ENCODE results near the gene BICD2. TPM values are rescaled to one million over a fixed set of nuclear protein-coding genes. Genes with fewer than 3 reads are reported as not detected.

BICD2 gene
- total and polyA plus RNA-seq, 4 donors: 32.3 to 38.0 (median 34.2) TPM

DNA sequence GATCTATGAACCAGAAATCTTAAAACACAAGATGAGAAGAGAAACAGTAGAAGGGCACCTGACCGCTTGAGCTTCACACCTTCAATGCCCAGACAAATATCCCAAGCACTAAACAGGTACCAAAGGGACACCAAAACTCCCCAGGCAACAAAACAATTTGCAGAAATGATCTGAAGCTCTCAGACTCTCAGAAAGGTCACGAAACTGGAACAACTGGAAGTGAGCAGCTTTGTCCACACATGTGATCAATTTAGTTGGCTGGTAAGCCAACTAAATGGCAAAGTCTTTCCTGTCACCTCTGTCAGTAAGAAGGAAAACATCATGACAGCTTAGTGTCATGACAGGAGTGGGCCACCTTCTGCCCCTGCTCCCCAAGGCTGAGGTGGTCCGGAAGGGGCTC, 98.8 kb downstream of the BICD2 start:
- no peak for DNase-seq (ENCODE audit: low read depth in 4 of 6, low spot score in 6 of 6)
- Histone ChIP-seq H3K9me3 (ENCODE audit: control insufficient read depth, insufficient read depth, low read length) (no peaks in the 10 kb centered on the region), H3K36me3 (ENCODE audit: control insufficient read depth, insufficient read depth, low read length) (peaks cover 24% of the 10 kb centered on the region), H3K4me1 (ENCODE audit: control insufficient read depth, insufficient read depth, low read length) (peaks cover 36% of the 10 kb centered on the region), H3K4me3 (ENCODE audit: low read depth, low read length) (no peak overlapping the region), H3K27me3 (ENCODE audit: control insufficient read depth, insufficient read depth, low read length) (no peaks in the 10 kb centered on the region), H3K27ac (ENCODE audit: low read depth, low read length) (no peak overlapping the region)
- WGBS (ENCODE audit: insufficient coverage): 87% methylated on average over 2 of the region's 3 CpGs

DNA sequence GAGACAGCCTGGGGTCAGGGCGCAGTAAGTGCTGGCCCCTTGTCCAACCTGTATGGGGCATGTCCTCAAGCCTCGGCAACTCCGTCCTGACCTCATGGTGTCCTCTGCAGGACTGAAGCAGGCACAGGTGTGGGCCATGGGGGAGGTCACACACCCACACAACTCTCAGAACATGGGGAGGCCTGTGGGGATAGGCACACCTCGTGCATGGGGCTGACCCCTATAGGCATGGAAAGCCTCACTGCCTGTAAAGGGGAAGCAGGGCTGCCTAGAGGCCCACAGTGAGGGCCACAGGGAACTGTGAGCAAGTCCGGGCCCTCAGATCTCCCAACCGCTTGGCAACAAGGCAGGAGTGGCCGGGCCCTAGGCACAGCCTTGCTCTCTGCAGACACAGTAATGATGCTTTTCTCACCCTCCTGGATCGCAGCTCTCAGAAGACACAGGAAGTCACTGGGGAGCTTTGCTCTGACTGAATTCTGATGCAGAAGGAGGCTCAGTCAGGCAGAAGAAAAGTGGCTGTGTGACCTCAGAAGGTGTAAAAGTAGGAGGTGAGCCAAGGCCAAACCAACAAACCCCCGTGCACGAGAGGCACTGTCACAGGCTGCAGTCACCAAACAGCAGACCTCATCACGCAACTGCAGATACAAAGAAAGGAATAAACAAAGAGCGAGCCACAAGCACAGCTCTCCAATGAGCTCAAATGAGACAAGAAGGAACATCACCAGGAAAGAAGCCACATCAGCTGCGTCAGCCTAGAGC, 100.1 kb downstream of the BICD2 start:
- DNase-seq (ENCODE audit: low read depth in 4 of 6, low spot score in 6 of 6): no peak
- Histone ChIP-seq H3K36me3 (ENCODE audit: control insufficient read depth, insufficient read depth, low read length) (peaks cover 24% of the 10 kb centered on the region), H3K27ac (ENCODE audit: low read depth, low read length) (no peak overlapping the region), H3K9me3 (ENCODE audit: control insufficient read depth, insufficient read depth, low read length) (no peaks in the 10 kb centered on the region), H3K4me3 (ENCODE audit: low read depth, low read length) (no peak overlapping the region), H3K27me3 (ENCODE audit: control insufficient read depth, insufficient read depth, low read length) (no peaks in the 10 kb centered on the region), H3K4me1 (ENCODE audit: control insufficient read depth, insufficient read depth, low read length) (peaks cover 43% of the 10 kb centered on the region)
- 74% methylated on average over 10 of the region's 13 CpGs for WGBS (ENCODE audit: insufficient coverage)

DNA sequence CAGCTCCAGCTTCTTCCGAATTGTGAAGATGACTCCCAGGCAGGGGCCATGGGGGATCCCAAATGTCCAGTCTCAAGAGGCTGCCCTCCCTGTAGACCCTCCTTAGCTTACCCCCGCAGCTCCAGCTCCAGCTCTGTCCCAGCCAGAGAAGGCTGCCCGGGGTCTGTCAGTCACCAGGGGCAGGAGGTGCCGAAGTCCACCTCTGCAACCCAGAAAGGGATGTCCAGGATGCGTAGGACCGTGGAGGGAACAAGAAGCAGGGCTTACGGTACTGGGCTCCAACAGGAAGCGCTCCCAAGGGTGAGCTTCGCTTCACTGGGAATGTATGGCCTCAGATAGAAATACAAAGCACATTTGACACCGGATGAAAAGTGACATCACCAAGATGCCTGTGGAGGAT, 100.7 kb downstream of the BICD2 start:
- H3K27ac ChIP-seq (ENCODE audit: low read depth, low read length): no peak overlapping the region
- no peaks in the 10 kb centered on the region for H3K9me3 ChIP-seq (ENCODE audit: control insufficient read depth, insufficient read depth, low read length)
- 90% methylated on average over 10 of the region's 10 CpGs for WGBS (ENCODE audit: insufficient coverage)
- no peaks in the 10 kb centered on the region for H3K27me3 ChIP-seq (ENCODE audit: control insufficient read depth, insufficient read depth, low read length)
- H3K4me1 ChIP-seq (ENCODE audit: control insufficient read depth, insufficient read depth, low read length): peaks cover 40% of the 10 kb centered on the region
- DNase-seq (ENCODE audit: low read depth in 4 of 6, low spot score in 6 of 6): no peak
- peaks cover 24% of the 10 kb centered on the region for H3K36me3 ChIP-seq (ENCODE audit: control insufficient read depth, insufficient read depth, low read length)
- no peak overlapping the region for H3K4me3 ChIP-seq (ENCODE audit: low read depth, low read length)

DNA sequence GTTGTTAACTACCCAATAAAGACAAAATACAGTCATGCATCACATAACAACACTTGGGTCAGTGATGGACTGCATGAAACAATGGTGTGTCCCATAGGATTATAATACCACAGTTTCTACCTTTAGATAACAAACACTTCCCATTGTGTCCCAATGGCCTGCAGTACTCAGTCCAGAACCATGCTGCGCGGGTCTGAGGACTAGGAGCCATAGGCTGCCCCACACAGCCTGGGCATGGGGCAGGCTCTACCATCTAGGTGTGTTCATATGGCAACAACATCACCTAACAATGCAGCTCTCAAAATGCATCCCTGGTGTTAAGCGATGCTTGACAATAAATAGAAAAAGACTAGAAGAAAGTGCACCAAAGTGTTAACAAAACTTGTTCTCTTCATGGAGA, 101.5 kb downstream of the BICD2 start:
- no peak overlapping the region for H3K27ac ChIP-seq (ENCODE audit: low read depth, low read length)
- peaks cover 29% of the 10 kb centered on the region for H3K36me3 ChIP-seq (ENCODE audit: control insufficient read depth, insufficient read depth, low read length)
- no peaks in the 10 kb centered on the region for H3K9me3 ChIP-seq (ENCODE audit: control insufficient read depth, insufficient read depth, low read length)
- no peaks in the 10 kb centered on the region for H3K27me3 ChIP-seq (ENCODE audit: control insufficient read depth, insufficient read depth, low read length)
- WGBS (ENCODE audit: insufficient coverage): 100% methylated on average over 2 of the region's 3 CpGs
- DNase-seq (ENCODE audit: low read depth in 4 of 6, low spot score in 6 of 6): no peak
- no peak overlapping the region for H3K4me3 ChIP-seq (ENCODE audit: low read depth, low read length)
- H3K4me1 ChIP-seq (ENCODE audit: control insufficient read depth, insufficient read depth, low read length): peaks cover 37% of the 10 kb centered on the region

DNA sequence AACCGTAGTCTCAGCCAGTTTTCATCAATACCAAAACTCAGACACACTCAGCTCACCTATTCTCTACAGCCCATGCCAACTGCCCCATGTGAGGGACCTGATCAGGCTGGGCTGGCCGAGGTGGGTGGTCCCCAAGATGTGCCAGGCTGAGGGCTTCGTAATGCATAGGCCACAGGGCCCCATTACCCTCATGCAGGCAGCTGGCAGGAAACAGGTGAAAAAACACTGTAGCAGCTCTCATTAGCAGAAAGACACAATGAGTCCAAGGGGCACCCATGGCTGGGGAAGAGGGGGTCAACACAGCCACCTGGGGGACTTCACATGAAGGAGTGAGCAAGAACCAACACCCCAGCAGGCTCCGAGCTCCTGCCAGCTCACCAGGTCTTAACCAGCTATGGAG, 102.9 kb downstream of the BICD2 start:
- 91% methylated on average over 4 of the region's 4 CpGs for WGBS (ENCODE audit: insufficient coverage)
- no peak for DNase-seq (ENCODE audit: low read depth in 4 of 6, low spot score in 6 of 6)
- no peaks in the 10 kb centered on the region for H3K27me3 ChIP-seq (ENCODE audit: control insufficient read depth, insufficient read depth, low read length)

More for the DNA sequence above, 102.9 kb downstream of the BICD2 start:
- Histone ChIP-seq H3K4me3 (ENCODE audit: low read depth, low read length) (no peak overlapping the region), H3K9me3 (ENCODE audit: control insufficient read depth, insufficient read depth, low read length) (no peaks in the 10 kb centered on the region), H3K4me1 (ENCODE audit: control insufficient read depth, insufficient read depth, low read length) (peaks cover 37% of the 10 kb centered on the region), H3K36me3 (ENCODE audit: control insufficient read depth, insufficient read depth, low read length) (peaks cover 35% of the 10 kb centered on the region), H3K27ac (ENCODE audit: low read depth, low read length) (no peak overlapping the region)

Other genes with a start within 250 kb of the BICD2 start
- 100 to 1,000 TPM in 1 of 2 donors, 10 to 100 TPM in 1; 63.9 to 102 TPM for gene ECM2, start 228.8 kb downstream of the BICD2 start, total RNA-seq
- 10 to 100 TPM in 1 of 2 donors, 1 to 10 TPM in 1; 6.1 to 25.2 TPM for gene ECM2, start 228.8 kb downstream of the BICD2 start, polyA plus RNA-seq (ENCODE audit: insufficient read length in 2 of 2)
- 10 to 100 TPM in 1 of 2 donors, 1 to 10 TPM in 1; 9.5 to 12.7 TPM for gene IPPK, start 94.7 kb downstream of the BICD2 start, total RNA-seq
- 10 to 100 TPM; 14.8 to 19.8 TPM for gene IPPK, start 94.7 kb downstream of the BICD2 start, polyA plus RNA-seq (ENCODE audit: insufficient read length in 2 of 2)
- gene ZNF484, start 113.2 kb upstream of the BICD2 start, total RNA-seq: 10 to 100 TPM; 29.5 to 51.5 TPM
- 10 to 100 TPM in 1 of 2 donors, 1 to 10 TPM in 1; 8.7 to 10.1 TPM for gene ZNF484, start 113.2 kb upstream of the BICD2 start, polyA plus RNA-seq (ENCODE audit: insufficient read length in 2 of 2)
- gene FGD3, start 182.7 kb upstream of the BICD2 start, total RNA-seq: 1 to 10 TPM; 5.8 to 6.3 TPM
- 10 to 100 TPM; 15.3 to 17.2 TPM for gene FGD3, start 182.7 kb upstream of the BICD2 start, polyA plus RNA-seq (ENCODE audit: insufficient read length in 2 of 2)